HCEC 1CT (cell line): ENCODE results near the gene MT1H.
"Not testable (repeated sequence)": the region's sequence is repeated elsewhere in the genome, so short reads cannot be mapped to it uniquely, and the experiment has no call there.

Experiments
- DNase-seq: peaks from one replicate; pipeline ENCODE4 v3.0.0-alpha.2; 2017

The MT1H gene

GRCh38 chr16:56684926-56685590, 15.4 kb downstream of the MT1H start:
- no peak for DNase-seq

- no peak for DNase-seq
These were observed 17.1 kb downstream of the MT1H start for GRCh38 chr16:56686758-56687157.

GRCh38 chr16:56688762-56689161, 19.1 kb downstream of the MT1H start:
- no peak for DNase-seq

- DNase-seq = peak; percentile 34
These were observed 19.6 kb downstream of the MT1H start for GRCh38 chr16:56689171-56689570.

GRCh38 chr16:56690420-56691122, 21.0 kb downstream of the MT1H start:
- no peak for DNase-seq

- DNase-seq = no peak
These were observed 22.3 kb downstream of the MT1H start for GRCh38 chr16:56691885-56692284.

- no peak for DNase-seq
These were observed 25.6 kb downstream of the MT1H start for GRCh38 chr16:56695246-56695645.

GRCh38 chr16:56697456-56698155, 28.0 kb downstream of the MT1H start:
- DNase-seq = no peak

GRCh38 chr16:56700195-56700594, 30.6 kb downstream of the MT1H start:
- no peak for DNase-seq

GRCh38 chr16:56700631-56701030, 31.0 kb downstream of the MT1H start:
- no peak for DNase-seq

- no peak for DNase-seq
These were observed 31.9 kb downstream of the MT1H start for GRCh38 chr16:56701534-56701933.

- DNase-seq = no peak
These were observed 33.2 kb downstream of the MT1H start for GRCh38 chr16:56702836-56703235.

- no peak for DNase-seq
These were observed 39.2 kb downstream of the MT1H start for GRCh38 chr16:56708525-56709442.

- DNase-seq = no peak
These were observed 39.9 kb downstream of the MT1H start for GRCh38 chr16:56709443-56710040.

GRCh38 chr16:56710181-56710737, 40.6 kb downstream of the MT1H start:
- no peak for DNase-seq

- no peak for DNase-seq
These were observed 42.2 kb downstream of the MT1H start for GRCh38 chr16:56711862-56712261.

GRCh38 chr16:56713794-56714193, 44.2 kb downstream of the MT1H start:
- no peak for DNase-seq

GRCh38 chr16:56715126-56715525, 45.5 kb downstream of the MT1H start:
- no peak for DNase-seq

GRCh38 chr16:56716761-56717160, 47.1 kb downstream of the MT1H start:
- DNase-seq = no peak

- not testable (repeated sequence) for DNase-seq
These were observed 47.9 kb downstream of the MT1H start for GRCh38 chr16:56717532-56717931.
